Hypothalamus (tissue), 51 donors: Measurements from ENCODE around the gene HSPB1.
"Not testable (repeated sequence)": the region's sequence is repeated elsewhere in the genome, so short reads cannot be mapped to it uniquely, and the experiment has no call there.

Source experiments
- DNase-seq, 51 donors: peaks; one replicate each; lab custom pipeline; 2025; lab: John Stamatoyannopoulos, UW

HSPB1 gene

GRCh38 chr7:76329479-76329878 is 27.0 kb downstream of the HSPB1 start:
- no peak for DNase-seq

- DNase-seq = no peak
Measured at GRCh38 chr7:76330261-76330660, 27.8 kb downstream of the HSPB1 start.

GRCh38 chr7:76330673-76331072 is 28.2 kb downstream of the HSPB1 start:
- DNase-seq = no peak

- no peak for DNase-seq
Measured at GRCh38 chr7:76332078-76332477, 29.6 kb downstream of the HSPB1 start.

- no peak for DNase-seq
Measured at GRCh38 chr7:76333511-76334101, 31.1 kb downstream of the HSPB1 start.

GRCh38 chr7:76334320-76334967 is 32.0 kb downstream of the HSPB1 start:
- DNase-seq = no peak

GRCh38 chr7:76335417-76335816 is 32.9 kb downstream of the HSPB1 start:
- DNase-seq = not testable (repeated sequence)

GRCh38 chr7:76336094-76336493 is 33.6 kb downstream of the HSPB1 start:
- no peak for DNase-seq

- no peak for DNase-seq
Measured at GRCh38 chr7:76337147-76337546, 34.7 kb downstream of the HSPB1 start.

GRCh38 chr7:76338298-76339084 is 36.0 kb downstream of the HSPB1 start:
- DNase-seq = no peak

- no peak for DNase-seq
Measured at GRCh38 chr7:76340617-76341131, 38.2 kb downstream of the HSPB1 start.

- DNase-seq = no peak
Measured at GRCh38 chr7:76342222-76342621, 39.7 kb downstream of the HSPB1 start.

- no peak for DNase-seq
Measured at GRCh38 chr7:76343294-76343930, 40.9 kb downstream of the HSPB1 start.

GRCh38 chr7:76343931-76344321 is 41.5 kb downstream of the HSPB1 start:
- DNase-seq = no peak

GRCh38 chr7:76346097-76346496 is 43.6 kb downstream of the HSPB1 start:
- no peak for DNase-seq

GRCh38 chr7:76346778-76347177 is 44.3 kb downstream of the HSPB1 start:
- DNase-seq = no peak

GRCh38 chr7:76347710-76348109 is 45.2 kb downstream of the HSPB1 start:
- DNase-seq = no peak

GRCh38 chr7:76349313-76349885 is 46.9 kb downstream of the HSPB1 start:
- DNase-seq = no peak

- DNase-seq = no peak
Measured at GRCh38 chr7:76351372-76351771, 48.9 kb downstream of the HSPB1 start.

- peak in 1 of 51 donors; percentile 56 for DNase-seq
Measured at GRCh38 chr7:76352193-76352592, 49.7 kb downstream of the HSPB1 start.

- DNase-seq = no peak
Measured at GRCh38 chr7:76353744-76354143, 51.3 kb downstream of the HSPB1 start.
